ENCODE results near the gene DNAH8. TPM values are rescaled to one million over a fixed set of nuclear protein-coding genes. Genes with fewer than 3 reads are reported as not detected.

The DNAH8 gene
- total and polyA plus RNA-seq, 8 donors, result under 0.01 to 0.18 TPM; not detected in 6

GRCh38 chr6:39021779-39022178, 306.7 kb downstream of the DNAH8 start:
- DNase-seq, result no peak
- Histone ChIP-seq H3K27me3 (no peaks in the 10 kb centered on the region), H3K27ac (no peak overlapping the region), H3K4me3 (no peak overlapping the region), H3K36me3 (no peaks in the 10 kb centered on the region), H3K4me1 (no peaks in the 10 kb centered on the region), H3K9me3 (no peaks in the 10 kb centered on the region)
- WGBS, 5 donors, result 33 to 43% (median 38%) methylated on average over 1 of the region's 1 CpG
- TF ChIP-seq EP300 (IDR thresholded peaks at IDR 0.05) (no peak), POLR2AphosphoS5 (IDR thresholded peaks at IDR 0.05) (no peak), CTCF (IDR thresholded peaks at IDR 0.05) (no peak), POLR2A (IDR thresholded peaks at IDR 0.05) (no peak)
- intact Hi-C loops (cut with DNase I; ENCODE audit: low total_unique reads), result no loop called here

- TF ChIP-seq POLR2A (IDR thresholded peaks at IDR 0.05), result no peak
- no peak for TF ChIP-seq CTCF (IDR thresholded peaks at IDR 0.05)
- no peak for TF ChIP-seq EP300 (IDR thresholded peaks at IDR 0.05)
- no peak for TF ChIP-seq POLR2AphosphoS5 (IDR thresholded peaks at IDR 0.05)
- Histone ChIP-seq H3K4me1 (no peaks in the 10 kb centered on the region), H3K36me3 (no peaks in the 10 kb centered on the region), H3K27ac (no peak overlapping the region), H3K4me3 (no peak overlapping the region), H3K27me3 (peaks cover 0 to 18% (median 0%) of the 10 kb centered on the region in 3 donors), H3K9me3 (no peaks in the 10 kb centered on the region)
- WGBS, 5 donors, result 16 to 43% (median 28%) methylated on average over 3 of the region's 3 CpGs
- no peak for DNase-seq
- intact Hi-C loops (cut with DNase I; ENCODE audit: low total_unique reads), result no loop called here
These were observed 311.1 kb downstream of the DNAH8 start for GRCh38 chr6:39026175-39026574.

GRCh38 chr6:39029156-39030011, 314.3 kb downstream of the DNAH8 start:
- 82 to 86% (median 83%) methylated on average over 13 of the region's 13 CpGs for WGBS, 5 donors
- Histone ChIP-seq H3K9me3 (no peaks in the 10 kb centered on the region), H3K36me3 (no peaks in the 10 kb centered on the region), H3K4me1 (no peaks in the 10 kb centered on the region), H3K4me3 (no peak overlapping the region), H3K27me3 (peaks cover 4 to 43% (median 5%) of the 10 kb centered on the region in 3 donors), H3K27ac (no peak overlapping the region)
- intact Hi-C loops (cut with DNase I; ENCODE audit: low total_unique reads), result no loop called here
- TF ChIP-seq CTCF (IDR thresholded peaks at IDR 0.05), result peak in 1 of 7 experiments; percentile 27
- TF ChIP-seq POLR2A (IDR thresholded peaks at IDR 0.05), result no peak
- no peak for TF ChIP-seq POLR2AphosphoS5 (IDR thresholded peaks at IDR 0.05)
- no peak for TF ChIP-seq EP300 (IDR thresholded peaks at IDR 0.05)
- peak in 1 of 2 donors; percentile 51 for DNase-seq

- no peak overlapping the region for H3K27ac ChIP-seq
- 61 to 70% (median 64%) methylated on average over 9 of the region's 9 CpGs for WGBS, 5 donors
- H3K27me3 ChIP-seq, result peaks cover 5 to 84% (median 11%) of the 10 kb centered on the region in 3 donors
- DNase-seq, result no peak
- H3K4me1 ChIP-seq, result no peaks in the 10 kb centered on the region
- no peak overlapping the region for H3K4me3 ChIP-seq
- intact Hi-C loops (cut with DNase I; ENCODE audit: low total_unique reads), result no loop called here
- no peaks in the 10 kb centered on the region for H3K36me3 ChIP-seq
- no peak for TF ChIP-seq POLR2A (IDR thresholded peaks at IDR 0.05)
- no peak for TF ChIP-seq CTCF (IDR thresholded peaks at IDR 0.05)
- TF ChIP-seq POLR2AphosphoS5 (IDR thresholded peaks at IDR 0.05), result no peak
- no peak for TF ChIP-seq EP300 (IDR thresholded peaks at IDR 0.05)
- no peaks in the 10 kb centered on the region for H3K9me3 ChIP-seq
These were observed 320.6 kb downstream of the DNAH8 start for GRCh38 chr6:39035681-39036080.
